Transverse colon (tissue), 4 donors: ENCODE results near the gene TRMO. TPM values are rescaled to one million over a fixed set of nuclear protein-coding genes. Genes with fewer than 3 reads are reported as not detected.

ENCODE experiments used
- DNase-seq: peaks from one replicate; pipeline ENCODE4 v3.0.0-alpha.2; 2019
- H3K27ac ChIP-seq, 4 donors: fragments of 200-600 bp; sonication (generic); 2 replicates each; pipeline ENCODE4 v1.5.1; 2016 to 2018; ENCODE audit warnings: inconsistent platforms in 4 of 4
- H3K27me3 ChIP-seq: fragments of 200-600 bp; sonication (generic); 2 replicates; pipeline ENCODE4 v1.5.1; 2017; ENCODE audit warnings: inconsistent platforms
- H3K36me3 ChIP-seq, 4 donors: fragments of 200-600 bp; sonication (generic); 2 replicates each; pipeline ENCODE4 v1.5.1; 2017 to 2019; ENCODE audit warnings: inconsistent platforms in 4 of 4
- H3K4me1 ChIP-seq, 4 donors: fragments of 200-600 bp; sonication (generic); 2 replicates each; pipeline ENCODE4 v1.5.1; 2017 to 2020; ENCODE audit warnings: inconsistent platforms in 4 of 4
- H3K4me3 ChIP-seq, 4 donors: fragments of 200-600 bp; sonication (generic); 1 replicate in 1 of 4; 2 replicates in 3 of 4; pipeline versions ENCODE4 v1.5.1 to v1.6.1; 2017 to 2019; ENCODE audit warnings: inconsistent platforms in 4 of 4
- H3K9me3 ChIP-seq, 2 donors: fragments of 200-600 bp; sonication (generic); 2 replicates each; pipeline ENCODE4 v1.5.1; 2017 to 2019; ENCODE audit warnings: inconsistent platforms in 2 of 2
- CTCF ChIP-seq, 5 experiments: fragments of 200-600 bp in 3 of 5; fragments of 450-650 bp in 2 of 5; sonication (generic) in 3 of 5; IDR thresholded peaks; 1 replicate in 2 of 5; 2 replicates in 3 of 5; pipeline ENCODE4 v1.5.1; 2016 to 2017; ENCODE audit warnings: antibody characterized with exemption in 5 of 5, inconsistent platforms in 3 of 5, mild to moderate bottlenecking in 2 of 5, moderate library complexity in 1 of 5
- EP300 ChIP-seq: sonication (generic); formaldehyde crosslinking; IDR thresholded peaks from one replicate; pipeline ENCODE4 v1.6.1; 2017; ENCODE audit warnings: antibody characterized with exemption, low read depth
- POLR2A ChIP-seq: fragments of 450-650 bp; IDR thresholded peaks from one replicate; pipeline ENCODE4 v1.6.1; 2016; ENCODE audit warnings: antibody characterized with exemption, mild to moderate bottlenecking, moderate library complexity
- POLR2AphosphoS5 ChIP-seq, 3 donors: sonication (generic); formaldehyde crosslinking; IDR thresholded peaks; one replicate each; pipeline ENCODE4 v1.6.1; 2016; ENCODE audit warnings: antibody characterized with exemption in 3 of 3
- WGBS, 2 donors: methylation state at CpG; one replicate each; pipeline ENCODE4 v1.1.5; 2018; ENCODE audit warnings: low coverage in 1 of 2; 5-methylcytosine and 5-hydroxymethylcytosine counted together
- in situ Hi-C, 4 donors: fragments of 200-750 bp; cut with MboI; loops; one replicate each; pipeline versions ENCODE4 v1.15.0 to v1.15.1; 2017; ENCODE audit warnings: low sequenced_read_pairs in 3 of 4, low pct_ligation_motif_present in 1 of 4, low pct_unique_long_range_greater_than_20kb in 1 of 4
- intact Hi-C: fragments of 100-400 bp; cut with DNase I; formaldehyde crosslinking; loops from one replicate; pipeline ENCODE4 v1.15.1; 2023; ENCODE audit warnings: low total_unique reads
- total RNA-seq, 4 donors: library from RNA; depleted of rRNA; stranded (reverse); fragments of >200 nt; gene quantifications; one replicate each; pipeline ENCODE4 v1.1.0, GENCODE V29; 2016

The TRMO gene
- total RNA-seq, 4 donors from 2014 or later: 25.6 to 37.8 (median 31.1) TPM

GRCh38 chr9:97864396-97864795, 57.9 kb downstream of the TRMO start:
- in situ Hi-C loops (no loop called here), intact Hi-C loops (no loop called here)
- 58 to 83% methylated on average over 1 of the region's 1 CpG for WGBS, 2 donors
- no peak overlapping the region for H3K27ac ChIP-seq
- no peaks in the 10 kb centered on the region for H3K4me1 ChIP-seq
- H3K9me3 ChIP-seq: peaks cover 13 to 20% of the 10 kb centered on the region in 2 donors
- DNase-seq: no peak
- no peaks in the 10 kb centered on the region for H3K36me3 ChIP-seq
- peaks cover 69% of the 10 kb centered on the region for H3K27me3 ChIP-seq
- H3K4me3 ChIP-seq: no peak overlapping the region
- no peak for TF ChIP-seq POLR2AphosphoS5 (IDR thresholded peaks at IDR 0.05)
- no peak for TF ChIP-seq EP300
- TF ChIP-seq POLR2A: no peak
- TF ChIP-seq CTCF (IDR thresholded peaks at IDR 0.05): no peak

- DNase-seq: no peak
- TF ChIP-seq POLR2AphosphoS5 (IDR thresholded peaks at IDR 0.05) (no peak), EP300 (no peak), CTCF (IDR thresholded peaks at IDR 0.05) (no peak), POLR2A (no peak)
- in situ Hi-C loops: no loop called here
- intact Hi-C loops: no loop called here
- Histone ChIP-seq H3K27ac (no peak overlapping the region), H3K27me3 (peaks cover 74% of the 10 kb centered on the region), H3K36me3 (no peaks in the 10 kb centered on the region), H3K9me3 (peaks cover 13 to 20% of the 10 kb centered on the region in 2 donors), H3K4me3 (no peak overlapping the region), H3K4me1 (no peaks in the 10 kb centered on the region)
- 60 to 80% methylated on average over 1 to 7 of the region's 7 CpGs for WGBS, 2 donors
These were observed 59.0 kb downstream of the TRMO start for GRCh38 chr9:97863314-97863713.

GRCh38 chr9:97861148-97861475, 61.2 kb downstream of the TRMO start:
- peaks cover 5 to 9% of the 10 kb centered on the region in 2 donors for H3K9me3 ChIP-seq
- in situ Hi-C loops (no loop called here), intact Hi-C loops (no loop called here)
- WGBS, 2 donors: 73% methylated on average over 5 of the region's 5 CpGs; no CpG with 5 or more reads in 1 of the 2 donors
- no peaks in the 10 kb centered on the region for H3K36me3 ChIP-seq
- DNase-seq: no peak
- TF ChIP-seq CTCF (IDR thresholded peaks at IDR 0.05) (no peak), EP300 (no peak), POLR2A (no peak), POLR2AphosphoS5 (IDR thresholded peaks at IDR 0.05) (no peak)
- peaks cover 85% of the 10 kb centered on the region for H3K27me3 ChIP-seq
- peaks cover 0 to 4% (median 0%) of the 10 kb centered on the region in 4 donors for H3K4me1 ChIP-seq
- H3K4me3 ChIP-seq: no peak overlapping the region
- no peak overlapping the region for H3K27ac ChIP-seq

- Histone ChIP-seq H3K9me3 (peaks cover 0 to 4% of the 10 kb centered on the region in 2 donors), H3K27ac (no peak overlapping the region), H3K27me3 (peaks cover 85% of the 10 kb centered on the region), H3K36me3 (no peaks in the 10 kb centered on the region), H3K4me3 (no peak overlapping the region), H3K4me1 (peaks cover 0 to 4% (median 0%) of the 10 kb centered on the region in 4 donors)
- intact Hi-C loops (no loop called here), in situ Hi-C loops (no loop called here)
- whole genome bisulfite sequencing, 2 donors: 59 to 80% methylated on average over 1 to 10 of the region's 10 CpGs
- DNase-seq: no peak
- no peak for TF ChIP-seq CTCF (IDR thresholded peaks at IDR 0.05)
- no peak for TF ChIP-seq POLR2AphosphoS5 (IDR thresholded peaks at IDR 0.05)
- TF ChIP-seq POLR2A: no peak
- TF ChIP-seq EP300: no peak
These were observed 61.7 kb downstream of the TRMO start for GRCh38 chr9:97860451-97861147.
